HG03457 (cell line): Measurements from ENCODE around the gene TMSB10.

Experiments
- ATAC-seq: cut with Tn5 transposase; IDR thresholded peaks from one replicate; pipeline ENCODE4 v1.9.1; 2021; ENCODE audit warnings: moderate number of reproducible peaks; ENCODE audit not compliant: unreplicated experiment

Gene TMSB10

GRCh38 chr2:84879584-84880394, 25.7 kb upstream of the TMSB10 start:
- peak; percentile 47 for ATAC-seq

- no peak for ATAC-seq
Measured at GRCh38 chr2:84880395-84880644, 25.1 kb upstream of the TMSB10 start.

- no peak for ATAC-seq
Measured at GRCh38 chr2:84880645-84881521, 24.6 kb upstream of the TMSB10 start, which contains the start of gene TRABD2A. Gene TRABD2A (minus strand): TSS chr2:84881084. CDS start chr2:84881039, 45 bp downstream.

GRCh38 chr2:84881581-84882413, 23.7 kb upstream of the TMSB10 start:
- ATAC-seq = peak; percentile 47

GRCh38 chr2:84882414-84882738, 23.1 kb upstream of the TMSB10 start:
- no peak for ATAC-seq

- no peak for ATAC-seq
Measured at GRCh38 chr2:84882775-84883550, 22.5 kb upstream of the TMSB10 start.

- no peak for ATAC-seq
Measured at GRCh38 chr2:84884449-84884848, 21.0 kb upstream of the TMSB10 start.

- ATAC-seq = no peak
Measured at GRCh38 chr2:84885111-84885510, 20.3 kb upstream of the TMSB10 start.

GRCh38 chr2:84886791-84887190, 18.7 kb upstream of the TMSB10 start:
- no peak for ATAC-seq

GRCh38 chr2:84888401-84889276, 16.8 kb upstream of the TMSB10 start:
- peak; percentile 97 for ATAC-seq

GRCh38 chr2:84889332-84889731, 16.1 kb upstream of the TMSB10 start:
- no peak for ATAC-seq

- ATAC-seq = no peak
Measured at GRCh38 chr2:84891355-84892010, 14.0 kb upstream of the TMSB10 start.

- ATAC-seq = no peak
Measured at GRCh38 chr2:84894131-84894586, 11.3 kb upstream of the TMSB10 start.

GRCh38 chr2:84894758-84895520, 10.5 kb upstream of the TMSB10 start:
- ATAC-seq = no peak

GRCh38 chr2:84896567-84896966, 8.9 kb upstream of the TMSB10 start:
- no peak for ATAC-seq

- no peak for ATAC-seq
Measured at GRCh38 chr2:84897773-84898172, 7.7 kb upstream of the TMSB10 start.

- no peak for ATAC-seq
Measured at GRCh38 chr2:84899304-84900204, 5.9 kb upstream of the TMSB10 start.
